ENCODE results near the gene SORBS1. TPM values are rescaled to one million over a fixed set of nuclear protein-coding genes. Genes with fewer than 3 reads are reported as not detected.

Gene SORBS1
- total RNA-seq, 2 experiments from 2014 or later, result 0.57 to 3.1 TPM

DNA sequence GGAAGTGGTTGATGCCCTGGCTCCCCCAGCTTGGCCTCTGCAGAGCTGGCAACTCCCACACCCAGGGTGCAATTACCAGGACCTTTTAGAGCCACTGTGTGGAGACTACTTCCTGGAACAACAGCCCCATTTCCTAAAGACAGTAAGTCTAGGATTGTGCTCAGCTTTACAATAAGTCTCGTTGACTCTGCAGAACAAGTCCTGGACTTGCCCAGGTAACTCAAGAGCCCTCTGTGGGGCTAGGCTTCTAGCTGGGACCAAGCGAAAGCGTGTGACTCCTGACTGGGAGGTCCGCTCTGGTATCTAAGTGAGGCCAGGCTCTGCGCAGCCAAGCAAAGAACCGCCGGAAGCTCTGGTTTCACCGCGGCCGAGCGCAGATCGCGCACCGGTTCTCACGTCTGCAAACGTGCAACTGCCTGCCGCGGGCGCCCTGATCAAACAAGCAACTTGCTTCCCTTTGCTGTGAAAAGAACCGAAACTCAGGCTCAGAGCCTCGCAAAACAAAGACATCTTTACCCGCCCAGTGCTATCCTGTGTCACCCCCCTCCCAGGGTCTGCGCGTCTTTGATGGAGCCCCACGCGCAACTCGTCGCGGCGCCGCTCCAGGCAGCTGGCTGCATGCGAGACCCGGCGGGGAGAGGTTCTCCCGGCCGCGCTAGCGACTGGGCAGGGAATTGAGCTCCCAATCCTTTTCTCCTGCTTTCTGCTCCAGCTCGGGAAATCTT lies 266.0 kb downstream of the SORBS1 start:
- Histone ChIP-seq H3K9me2 (ENCODE audit: insufficient read depth, low read length) (no peaks in the 10 kb centered on the region), H3K36me3 (ENCODE audit: insufficient read depth, low read length) (no peaks in the 10 kb centered on the region), H3K9me3 (ENCODE audit: low read length) (no peaks in the 10 kb centered on the region), H4K20me1 (ENCODE audit: insufficient read depth, low read length) (no peaks in the 10 kb centered on the region), H3K27ac (ENCODE audit: low read depth, low read length, poor library complexity, severe bottlenecking) (peak overlapping the region; percentile 97), H3K4me3 (ENCODE audit: low read depth, low read length, poor library complexity, severe bottlenecking) (peak overlapping the region; percentile 60), H3K4me1 (ENCODE audit: insufficient read depth, low read length, poor library complexity, severe bottlenecking) (peaks cover 70% of the 10 kb centered on the region), H3K79me2 (ENCODE audit: insufficient read depth, low read depth, low read length) (no peaks in the 10 kb centered on the region), H2AFZ (ENCODE audit: low read length) (peak overlapping the region; percentile 64), H3K4me2 (ENCODE audit: low read length) (peak overlapping the region; percentile 87)
- ChIA-PET POLR2A (interaction anchor here (0.9 to 3.5 kb wide), 12 partner anchors 8 to 462 kb away, joined by 3 to 21 read pairs (median 4); no protein-coding TSS in a partner anchor), CTCF (ENCODE audit: unreplicated experiment) (interaction anchor here (0.6 to 1.1 kb wide), 4 partner anchors 50 to 111 kb away, joined by 3 to 5 read pairs (median 4); no protein-coding TSS in a partner anchor)
- no TSS peak for BruUV-seq (replicated peaks)
- DNase-seq (ENCODE audit: low spot score), result peak; percentile 98
- TF ChIP-seq EZH2phosphoT487 (IDR thresholded peaks at IDR 0.05; ENCODE audit: borderline replicate concordance, low read depth, low read length), result no peak
- TF ChIP-seq, protein P1, sequence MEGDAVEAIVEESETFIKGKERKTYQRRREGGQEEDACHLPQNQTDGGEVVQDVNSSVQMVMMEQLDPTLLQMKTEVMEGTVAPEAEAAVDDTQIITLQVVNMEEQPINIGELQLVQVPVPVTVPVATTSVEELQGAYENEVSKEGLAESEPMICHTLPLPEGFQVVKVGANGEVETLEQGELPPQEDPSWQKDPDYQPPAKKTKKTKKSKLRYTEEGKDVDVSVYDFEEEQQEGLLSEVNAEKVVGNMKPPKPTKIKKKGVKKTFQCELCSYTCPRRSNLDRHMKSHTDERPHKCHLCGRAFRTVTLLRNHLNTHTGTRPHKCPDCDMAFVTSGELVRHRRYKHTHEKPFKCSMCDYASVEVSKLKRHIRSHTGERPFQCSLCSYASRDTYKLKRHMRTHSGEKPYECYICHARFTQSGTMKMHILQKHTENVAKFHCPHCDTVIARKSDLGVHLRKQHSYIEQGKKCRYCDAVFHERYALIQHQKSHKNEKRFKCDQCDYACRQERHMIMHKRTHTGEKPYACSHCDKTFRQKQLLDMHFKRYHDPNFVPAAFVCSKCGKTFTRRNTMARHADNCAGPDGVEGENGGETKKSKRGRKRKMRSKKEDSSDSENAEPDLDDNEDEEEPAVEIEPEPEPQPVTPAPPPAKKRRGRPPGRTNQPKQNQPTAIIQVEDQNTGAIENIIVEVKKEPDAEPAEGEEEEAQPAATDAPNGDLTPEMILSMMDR (conservative IDR thresholded peaks at IDR 0.05; ENCODE audit: low read length), result no peak
- intact Hi-C loops (cut with micrococcal nuclease; ENCODE audit: unreplicated experiment), result loop anchor here (1.0 to 10.0 kb wide), 4 partner anchors 49 to 990 kb away; no protein-coding TSS in a partner anchor

DNA sequence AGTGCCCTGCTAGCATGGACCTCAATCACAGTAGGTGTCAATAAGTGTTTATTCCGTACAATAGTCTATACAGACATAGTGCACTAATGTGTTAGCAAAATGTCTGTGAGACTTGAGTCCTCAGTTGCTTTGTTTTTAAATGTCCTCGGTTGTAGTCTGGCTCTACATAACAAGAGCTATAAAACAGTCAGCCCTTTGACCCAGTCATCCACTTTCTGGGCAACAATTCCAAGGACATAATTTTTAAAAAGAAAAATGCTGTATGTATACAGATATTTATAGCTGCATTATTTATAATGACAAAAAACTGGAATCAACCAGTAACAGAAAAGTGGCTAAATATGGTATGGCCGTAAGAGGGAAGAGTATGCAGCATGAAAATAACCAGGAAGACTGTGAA lies 267.5 kb downstream of the SORBS1 start:
- intact Hi-C loops (cut with micrococcal nuclease; ENCODE audit: unreplicated experiment), result loop anchor here (1.0 to 10.0 kb wide), 4 partner anchors 57 to 991 kb away; no protein-coding TSS in a partner anchor
- Histone ChIP-seq H3K36me3 (ENCODE audit: insufficient read depth, low read length) (no peaks in the 10 kb centered on the region), H3K9me3 (ENCODE audit: low read length) (no peaks in the 10 kb centered on the region), H3K9me2 (ENCODE audit: insufficient read depth, low read length) (no peaks in the 10 kb centered on the region), H4K20me1 (ENCODE audit: insufficient read depth, low read length) (peaks cover 9% of the 10 kb centered on the region; the same call in 1 of the 2 replicates), H3K27ac (ENCODE audit: low read depth, low read length, poor library complexity, severe bottlenecking) (peak overlapping the region; percentile 93), H3K79me2 (ENCODE audit: insufficient read depth, low read depth, low read length) (peaks cover 1% of the 10 kb centered on the region; the same call in 1 of the 2 replicates), H3K4me1 (ENCODE audit: insufficient read depth, low read length, poor library complexity, severe bottlenecking) (peaks cover 85% of the 10 kb centered on the region), H3K4me2 (ENCODE audit: low read length) (peak overlapping the region; percentile 87), H2AFZ (ENCODE audit: low read length) (no peak overlapping the region), H3K4me3 (ENCODE audit: low read depth, low read length, poor library complexity, severe bottlenecking) (peak overlapping the region; percentile 49)
- DNase-seq (ENCODE audit: low spot score), result no peak
- BruUV-seq (replicated peaks), result no TSS peak
- TF ChIP-seq EZH2phosphoT487 (IDR thresholded peaks at IDR 0.05; ENCODE audit: borderline replicate concordance, low read depth, low read length), result no peak
- TF ChIP-seq, protein P1 (conservative IDR thresholded peaks at IDR 0.05; ENCODE audit: low read length), result no peak
- POLR2A ChIA-PET, result interaction anchor here (0.7 to 3.5 kb wide), 7 partner anchors 15 to 68 kb away, joined by 3 to 21 read pairs (median 7); no protein-coding TSS in a partner anchor
- CTCF ChIA-PET (ENCODE audit: unreplicated experiment), result no interaction called here
